Right lobe of liver (tissue), 6 donors: ENCODE measurements around the gene PTGDR2. TPM values are rescaled to one million over a fixed set of nuclear protein-coding genes. Genes with fewer than 3 reads are reported as not detected.

Experiments used
- ATAC-seq, 4 donors: fragments of 200-7000 bp; cut with Tn5 transposase; one replicate each; pipeline ENCODE4 v1.9.1; 2020; ENCODE audit warnings: mild to moderate bottlenecking in 4 of 4, moderate library complexity in 4 of 4
- DNase-seq, 3 donors: peaks; one replicate each; pipeline ENCODE4 v3.0.0-alpha.2; 2020
- H3K27ac ChIP-seq, 3 donors: fragments of 200-600 bp; one replicate each; pipeline ENCODE4 v1.8.0; 2022
- H3K27me3 ChIP-seq, 2 donors: fragments of 200-600 bp; one replicate each; pipeline ENCODE4 v1.8.0; 2022
- H3K36me3 ChIP-seq, 4 donors: fragments of 200-600 bp; sonication (generic) in 1 of 4; one replicate each; pipeline versions ENCODE4 v1.5.1 to v1.8.0; 2017 to 2022; ENCODE audit warnings: control low read depth in 1 of 4
- H3K4me1 ChIP-seq, 4 donors: fragments of 200-600 bp; sonication (generic) in 1 of 4; one replicate each; pipeline versions ENCODE4 v1.5.1 to v1.8.0; 2017 to 2022; ENCODE audit warnings: control low read depth in 1 of 4
- H3K4me3 ChIP-seq, 3 donors: fragments of 200-600 bp; one replicate each; pipeline ENCODE4 v1.8.0; 2022
- H3K9me3 ChIP-seq, 4 donors: fragments of 200-600 bp; sonication (generic) in 1 of 4; one replicate each; pipeline versions ENCODE4 v1.5.1 to v1.8.0; 2017 to 2022; ENCODE audit warnings: control low read depth in 1 of 4
- CTCF ChIP-seq, 4 donors: fragments of 200-600 bp in 3 of 4; fragments of 450-650 bp in 1 of 4; IDR thresholded peaks; one replicate each; pipeline versions ENCODE4 v1.5.1 to v1.8.0; 2016 to 2022; ENCODE audit warnings: antibody characterized with exemption in 4 of 4, mild to moderate bottlenecking in 2 of 4
- POLR2A ChIP-seq: fragments of 450-650 bp; IDR thresholded peaks from one replicate; pipeline ENCODE4 v1.6.1; 2017; ENCODE audit warnings: antibody characterized with exemption, mild to moderate bottlenecking
- WGBS: methylation state at CpG from one replicate; pipeline ENCODE4 v1.1.6; 2018; ENCODE audit warnings: low coverage, low lambda C conversion rate; ENCODE audit not compliant: insufficient coverage; ENCODE audit errors: missing lambda C conversion rate; 5-methylcytosine and 5-hydroxymethylcytosine counted together
- intact Hi-C, 2 donors: fragments of 100-400 bp; cut with DNase I; formaldehyde crosslinking; loops; one replicate each; pipeline versions ENCODE4 v1.11.2 to v1.14.1; 2022
- long read RNA-seq: library from polyadenylated mRNA; unstranded; transcript quantifications from one replicate; pipeline ENCODE4 v2.0.0, GENCODE V29; 2019
- total RNA-seq, 6 experiments: library from RNA; depleted of rRNA in 2 of 6; stranded (reverse); fragments of >200 nt in 2 of 6; fragmentation: NEBNext Ultra II Directional in 3 of 6; extraction: Animal tissue kit (Norgen Biotek cat#: 25700) in 3 of 6; gene quantifications; one replicate each; pipeline versions ENCODE4 v1.1.0 to v1.2.4, GENCODE V29; 2016 to 2023
- donor health status: DM: no; HTN: yes; CAD: no.
- donor health status: DM: no; HTN: no; CAD: no.
- donor health status: DM: no; HTN: no; CAD: no.
- donor health status: DM: no; HTN: yes; CAD: no.
- donor health status: DM: no; HTN: yes; CAD: no.

The PTGDR2 gene
- total RNA-seq: under 1 TPM in 5 of 6 experiments, not detected in 1; 0.07 to 0.18 (median 0.12) TPM
- long read RNA-seq: 0 reads

GRCh38 chr11:60855726-60856633 lies at the start of gene PTGDR2:
Gene PTGDR2, minus strand, starts transcription at chr11:60855950. Its CDS starts 2,228 bp downstream, at chr11:60853722.
- no peak within 1 kb of the TSS for H3K4me3 ChIP-seq
- TF ChIP-seq POLR2A (no peak), CTCF (IDR thresholded peaks at IDR 0.05) (no peak)
- no peak for DNase-seq

GRCh38 chr11:60905047-60905446 lies 49.3 kb upstream of the PTGDR2 start:
- peaks cover 0 to 16% (median 7%) of the 10 kb centered on the region in 4 donors for H3K4me1 ChIP-seq
- H3K27ac ChIP-seq: peak overlapping the region in 1 of 3 donors; percentile 91
- H3K9me3 ChIP-seq: no peaks in the 10 kb centered on the region
- H3K27me3 ChIP-seq: no peaks in the 10 kb centered on the region
- TF ChIP-seq POLR2A (no peak), CTCF (IDR thresholded peaks at IDR 0.05) (no peak)
- no peak for ATAC-seq
- peaks cover 0 to 37% (median 12%) of the 10 kb centered on the region in 4 donors for H3K36me3 ChIP-seq
- WGBS: 59% methylated on average over 6 of the region's 6 CpGs
- H3K4me3 ChIP-seq: peak overlapping the region; percentile 75 to 100 (median 99)
- no peak for DNase-seq
- intact Hi-C loops: no loop called here

More at GRCh38 chr11:60855726-60856633, at the start of gene PTGDR2:
- Histone ChIP-seq H3K9me3 (no peaks in the 10 kb centered on the region), H3K4me1 (peaks cover 0 to 5% (median 0%) of the 10 kb centered on the region in 4 donors), H3K27me3 (no peaks in the 10 kb centered on the region), H3K27ac (no peak within 1 kb of the TSS), H3K36me3 (no peaks in the 10 kb centered on the region)
- peak in 2 of 4 donors; percentile 6 to 10 for ATAC-seq
- 20% methylated on average over 14 of the region's 14 CpGs for WGBS
- intact Hi-C loops: no loop called here

- H3K9me3 ChIP-seq: no peaks in the 10 kb centered on the region
- peaks cover 5 to 60% (median 28%) of the 10 kb centered on the region in 4 donors for H3K36me3 ChIP-seq
- WGBS: 87% methylated on average over 8 of the region's 11 CpGs
- H3K27ac ChIP-seq: no peak overlapping the region
- H3K27me3 ChIP-seq: no peaks in the 10 kb centered on the region
- intact Hi-C loops: loop anchor here in 1 of 2 donors (5.0 kb wide), 1 partner anchor 55 kb away; no protein-coding TSS in a partner anchor
- TF ChIP-seq CTCF (IDR thresholded peaks at IDR 0.05): no peak
- no peak for TF ChIP-seq POLR2A
- H3K4me1 ChIP-seq: peaks cover 0 to 18% (median 9%) of the 10 kb centered on the region in 4 donors
- ATAC-seq (no peak), DNase-seq (no peak)
- no peak overlapping the region for H3K4me3 ChIP-seq
Observed at GRCh38 chr11:60902625-60903024, 46.9 kb upstream of the PTGDR2 start.

GRCh38 chr11:60900673-60901404 lies 45.1 kb upstream of the PTGDR2 start:
- Histone ChIP-seq H3K27me3 (no peaks in the 10 kb centered on the region), H3K4me3 (no peak overlapping the region), H3K36me3 (peaks cover 9 to 78% (median 41%) of the 10 kb centered on the region in 4 donors), H3K4me1 (peaks cover 0 to 18% (median 8%) of the 10 kb centered on the region in 4 donors), H3K27ac (no peak overlapping the region), H3K9me3 (no peaks in the 10 kb centered on the region)
- ATAC-seq: peak in 1 of 4 donors; percentile 8
- DNase-seq: no peak
- TF ChIP-seq CTCF (IDR thresholded peaks at IDR 0.05) (no peak), POLR2A (no peak)
- intact Hi-C loops: loop anchor here in 1 of 2 donors (5.0 kb wide), 1 partner anchor 54 kb away; no protein-coding TSS in a partner anchor
- WGBS: no CpG with 5 or more reads among the region's 13 CpGs
